Measurements from ENCODE around the gene RPL32. TPM values are rescaled to one million over a fixed set of nuclear protein-coding genes. Genes with fewer than 3 reads are reported as not detected.
A peak's percentile ranks its signal among the peaks of the same experiment; 100 is the strongest.

RPL32 gene
- total and polyA plus RNA-seq, 9 of the 15 experiments (the other 6 are each of a cell fraction or from before 2014, with no cell fraction given): 2,738 to 6,200 (median 4,286) TPM

DNA sequence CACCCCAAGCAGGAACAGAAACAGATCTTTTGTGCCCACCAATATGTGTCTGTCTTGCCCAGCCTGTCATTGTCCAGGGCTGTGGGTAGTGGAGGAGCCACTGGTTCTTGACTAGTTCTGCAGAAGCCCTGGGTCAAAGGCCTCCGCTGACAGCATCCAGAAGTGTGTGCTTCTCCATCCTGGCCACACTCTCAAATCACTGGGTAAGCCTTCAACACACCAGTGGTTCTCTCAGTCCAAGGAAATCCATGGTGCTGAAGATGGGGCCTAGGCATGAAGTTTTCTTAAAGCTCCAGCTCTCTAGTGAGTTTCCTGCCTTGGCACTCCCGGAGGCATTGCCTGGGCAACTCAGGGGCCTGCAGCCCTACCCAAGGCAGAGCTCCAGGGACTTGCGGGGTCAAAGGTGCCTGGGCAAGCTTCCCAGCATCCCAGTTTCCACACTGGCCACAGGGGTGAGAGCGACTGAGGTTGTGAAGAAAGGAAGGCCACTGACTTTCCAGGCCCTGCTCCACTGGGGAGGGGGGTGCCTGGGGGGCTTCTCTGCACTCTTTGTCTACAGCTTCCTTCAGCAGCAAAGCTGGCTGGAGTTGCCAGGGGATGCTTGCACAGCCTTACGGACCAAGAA is 37.9 kb upstream of the RPL32 start (continued):
- TF ChIP-seq RAD21 (CRISPR knock-in tag; conservative IDR thresholded peaks at IDR 0.05 in 1 of 2, IDR thresholded peaks at IDR 0.05 in 1 of 2) (no peak), XRCC3 (IDR thresholded peaks at IDR 0.05) (no peak), POU5F1 (IDR thresholded peaks at IDR 0.05; ENCODE audit: borderline replicate concordance, low read depth, low read length, partially characterized antibody) (no peak), PHTF2 (CRISPR knock-in tag; IDR thresholded peaks at IDR 0.05) (no peak), ESRRA (IDR thresholded peaks at IDR 0.05; ENCODE audit: borderline replicate concordance, low read depth) (no peak), RFX5 (IDR thresholded peaks at IDR 0.05; ENCODE audit: low read depth, low read length) (no peak), NCOA1 (IDR thresholded peaks at IDR 0.05; ENCODE audit: low read depth) (no peak), NR1H2 (CRISPR knock-in tag; IDR thresholded peaks at IDR 0.05) (no peak), FOXJ3 (CRISPR knock-in tag; IDR thresholded peaks at IDR 0.05) (no peak), HDAC3 (IDR thresholded peaks at IDR 0.05; ENCODE audit: borderline replicate concordance, partially characterized antibody) (no peak), NR2C2 (CRISPR knock-in tag; IDR thresholded peaks at IDR 0.05) (no peak), NR2C2 (tag; IDR thresholded peaks at IDR 0.05) (0 out of 2 replicates have a peak, but pooled peaks have one; percentile 4), BHLHE40 (IDR thresholded peaks at IDR 0.05; ENCODE audit: low read length) (no peak), ZNF184 (CRISPR knock-in tag; IDR thresholded peaks at IDR 0.05) (no peak)
- TF ChIP-seq, protein P1, sequence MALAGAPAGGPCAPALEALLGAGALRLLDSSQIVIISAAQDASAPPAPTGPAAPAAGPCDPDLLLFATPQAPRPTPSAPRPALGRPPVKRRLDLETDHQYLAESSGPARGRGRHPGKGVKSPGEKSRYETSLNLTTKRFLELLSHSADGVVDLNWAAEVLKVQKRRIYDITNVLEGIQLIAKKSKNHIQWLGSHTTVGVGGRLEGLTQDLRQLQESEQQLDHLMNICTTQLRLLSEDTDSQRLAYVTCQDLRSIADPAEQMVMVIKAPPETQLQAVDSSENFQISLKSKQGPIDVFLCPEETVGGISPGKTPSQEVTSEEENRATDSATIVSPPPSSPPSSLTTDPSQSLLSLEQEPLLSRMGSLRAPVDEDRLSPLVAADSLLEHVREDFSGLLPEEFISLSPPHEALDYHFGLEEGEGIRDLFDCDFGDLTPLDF (CRISPR knock-in tag; IDR thresholded peaks at IDR 0.05): no peak
- TF ChIP-seq, protein P2, sequence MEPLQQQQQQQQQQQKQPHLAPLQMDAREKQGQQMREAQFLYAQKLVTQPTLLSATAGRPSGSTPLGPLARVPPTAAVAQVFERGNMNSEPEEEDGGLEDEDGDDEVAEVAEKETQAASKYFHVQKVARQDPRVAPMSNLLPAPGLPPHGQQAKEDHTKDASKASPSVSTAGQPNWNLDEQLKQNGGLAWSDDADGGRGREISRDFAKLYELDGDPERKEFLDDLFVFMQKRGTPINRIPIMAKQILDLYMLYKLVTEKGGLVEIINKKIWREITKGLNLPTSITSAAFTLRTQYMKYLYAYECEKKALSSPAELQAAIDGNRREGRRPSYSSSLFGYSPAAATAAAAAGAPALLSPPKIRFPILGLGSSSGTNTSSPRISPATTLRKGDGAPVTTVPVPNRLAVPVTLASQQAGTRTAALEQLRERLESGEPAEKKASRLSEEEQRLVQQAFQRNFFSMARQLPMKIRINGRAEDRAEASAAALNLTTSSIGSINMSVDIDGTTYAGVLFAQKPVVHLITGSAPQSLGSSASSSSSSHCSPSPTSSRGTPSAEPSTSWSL (CRISPR knock-in tag; IDR thresholded peaks at IDR 0.05; ENCODE audit: borderline replicate concordance): no peak
- TF ChIP-seq, protein P3, sequence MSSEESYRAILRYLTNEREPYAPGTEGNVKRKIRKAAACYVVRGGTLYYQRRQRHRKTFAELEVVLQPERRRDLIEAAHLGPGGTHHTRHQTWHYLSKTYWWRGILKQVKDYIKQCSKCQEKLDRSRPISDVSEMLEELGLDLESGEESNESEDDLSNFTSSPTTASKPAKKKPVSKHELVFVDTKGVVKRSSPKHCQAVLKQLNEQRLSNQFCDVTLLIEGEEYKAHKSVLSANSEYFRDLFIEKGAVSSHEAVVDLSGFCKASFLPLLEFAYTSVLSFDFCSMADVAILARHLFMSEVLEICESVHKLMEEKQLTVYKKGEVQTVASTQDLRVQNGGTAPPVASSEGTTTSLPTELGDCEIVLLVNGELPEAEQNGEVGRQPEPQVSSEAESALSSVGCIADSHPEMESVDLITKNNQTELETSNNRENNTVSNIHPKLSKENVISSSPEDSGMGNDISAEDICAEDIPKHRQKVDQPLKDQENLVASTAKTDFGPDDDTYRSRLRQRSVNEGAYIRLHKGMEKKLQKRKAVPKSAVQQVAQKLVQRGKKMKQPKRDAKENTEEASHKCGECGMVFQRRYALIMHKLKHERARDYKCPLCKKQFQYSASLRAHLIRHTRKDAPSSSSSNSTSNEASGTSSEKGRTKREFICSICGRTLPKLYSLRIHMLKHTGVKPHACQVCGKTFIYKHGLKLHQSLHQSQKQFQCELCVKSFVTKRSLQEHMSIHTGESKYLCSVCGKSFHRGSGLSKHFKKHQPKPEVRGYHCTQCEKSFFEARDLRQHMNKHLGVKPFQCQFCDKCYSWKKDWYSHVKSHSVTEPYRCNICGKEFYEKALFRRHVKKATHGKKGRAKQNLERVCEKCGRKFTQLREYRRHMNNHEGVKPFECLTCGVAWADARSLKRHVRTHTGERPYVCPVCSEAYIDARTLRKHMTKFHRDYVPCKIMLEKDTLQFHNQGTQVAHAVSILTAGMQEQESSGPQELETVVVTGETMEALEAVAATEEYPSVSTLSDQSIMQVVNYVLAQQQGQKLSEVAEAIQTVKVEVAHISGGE (CRISPR knock-in tag; IDR thresholded peaks at IDR 0.05): peak in 1 of 3 experiments; percentile 59; a peak in 1 of 6 replicates
- TF ChIP-seq, protein P4, sequence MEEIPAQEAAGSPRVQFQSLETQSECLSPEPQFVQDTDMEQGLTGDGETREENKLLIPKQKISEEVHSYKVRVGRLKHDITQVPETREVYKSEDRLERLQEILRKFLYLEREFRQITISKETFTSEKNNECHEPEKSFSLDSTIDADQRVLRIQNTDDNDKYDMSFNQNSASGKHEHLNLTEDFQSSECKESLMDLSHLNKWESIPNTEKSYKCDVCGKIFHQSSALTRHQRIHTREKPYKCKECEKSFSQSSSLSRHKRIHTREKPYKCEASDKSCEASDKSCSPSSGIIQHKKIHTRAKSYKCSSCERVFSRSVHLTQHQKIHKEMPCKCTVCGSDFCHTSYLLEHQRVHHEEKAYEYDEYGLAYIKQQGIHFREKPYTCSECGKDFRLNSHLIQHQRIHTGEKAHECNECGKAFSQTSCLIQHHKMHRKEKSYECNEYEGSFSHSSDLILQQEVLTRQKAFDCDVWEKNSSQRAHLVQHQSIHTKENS (CRISPR knock-in tag; IDR thresholded peaks at IDR 0.05): no peak
